ENCODE data around the gene MKX.

The MKX gene

DNA sequence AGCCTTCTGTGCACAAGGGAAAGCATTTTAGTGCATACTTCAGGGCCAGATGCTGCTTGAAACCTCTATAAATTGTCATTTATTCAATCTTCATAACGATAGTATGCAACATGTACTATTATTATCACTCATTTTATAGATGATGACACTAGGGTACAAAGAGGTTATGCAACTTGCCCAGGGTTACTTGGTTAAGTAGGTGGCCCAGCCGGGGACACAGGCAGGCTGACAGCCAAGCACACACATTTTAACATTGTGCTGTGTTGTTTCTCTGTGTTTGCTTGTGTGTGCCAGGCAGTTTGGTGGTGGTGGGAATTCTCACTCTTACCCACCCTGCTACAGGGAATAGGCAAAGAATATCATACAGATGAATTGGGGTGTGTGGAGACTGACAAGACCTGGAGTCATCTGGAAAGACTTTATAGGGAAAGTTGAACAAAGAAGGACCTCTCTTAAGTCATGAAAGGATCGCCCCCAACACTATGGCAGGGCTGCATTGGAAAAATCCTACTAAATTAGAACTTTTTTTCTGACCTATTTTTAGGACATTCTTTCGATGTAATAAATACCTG is 98.9 kb downstream of the MKX start:
- no peak for DNase-seq (ENCODE audit: low read depth, low spot score)

DNA sequence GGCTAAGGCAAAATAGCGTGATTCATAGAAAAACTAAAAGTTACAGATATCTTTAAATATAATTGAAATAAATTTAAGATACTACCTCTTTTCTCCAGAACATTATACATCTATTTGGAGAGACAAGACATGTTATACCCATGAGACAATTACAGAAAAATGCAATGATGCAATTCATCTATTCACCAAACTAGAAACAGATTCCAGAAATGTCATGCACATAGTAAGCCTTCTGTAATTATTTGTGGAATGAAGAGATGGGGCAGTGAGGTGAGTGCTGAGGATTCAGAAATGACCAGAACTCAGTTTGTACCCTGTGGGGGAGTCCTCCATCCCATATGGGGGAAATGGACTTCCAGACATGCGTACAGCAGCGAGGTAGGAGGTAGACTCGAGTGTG is 99.4 kb downstream of the MKX start:
- no peak for DNase-seq (ENCODE audit: low read depth, low spot score)

DNA sequence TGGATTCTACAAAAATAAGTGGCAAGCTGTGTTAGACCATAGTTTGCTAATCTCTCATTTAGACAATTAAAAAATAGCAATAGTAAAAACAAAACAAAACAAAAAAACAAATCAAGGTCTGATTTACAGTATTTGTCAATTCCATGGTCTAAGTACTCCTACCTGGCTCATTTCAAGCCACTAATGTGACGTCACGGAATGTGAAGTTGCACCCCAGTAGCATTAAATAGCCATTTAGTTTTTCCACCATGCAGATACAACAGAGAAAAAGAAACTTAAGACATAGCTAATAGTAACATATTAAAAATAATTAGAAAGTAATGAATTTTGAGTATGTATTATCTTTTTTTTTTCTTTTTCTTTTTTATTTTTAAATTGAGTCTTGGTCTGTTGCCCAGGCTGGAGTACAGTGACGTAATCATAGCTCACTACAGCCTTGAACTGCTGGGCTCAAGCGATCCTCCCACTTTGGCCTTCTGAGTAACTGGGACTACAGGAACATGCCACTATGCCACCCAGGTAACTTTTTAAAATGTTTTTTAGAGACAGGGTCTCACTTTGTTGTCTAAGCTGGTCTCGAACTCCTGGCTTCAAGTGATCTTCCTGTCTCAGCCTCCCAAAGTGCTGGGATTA is 101.2 kb downstream of the MKX start:
- DNase-seq (ENCODE audit: low read depth, low spot score): no peak

DNA sequence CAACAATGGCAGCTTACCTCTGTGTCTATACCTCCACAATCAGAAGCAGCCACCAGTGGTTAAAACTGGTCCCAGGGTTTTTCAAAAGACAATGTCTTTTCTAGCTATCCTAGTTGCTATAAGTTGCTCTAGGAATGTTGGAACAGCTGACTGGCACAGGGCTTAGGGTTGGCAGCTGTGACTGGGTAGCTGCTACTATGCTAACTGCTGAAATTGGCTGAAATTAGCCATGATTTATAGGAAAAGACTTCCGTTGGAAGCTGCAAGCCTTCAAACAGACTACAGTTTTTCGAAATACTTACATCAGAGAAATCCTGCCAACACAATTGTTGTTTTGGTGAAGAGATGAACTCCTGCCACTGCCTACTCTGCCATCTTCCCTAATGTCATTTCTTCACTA is 102.3 kb downstream of the MKX start:
- DNase-seq (ENCODE audit: low read depth, low spot score): no peak

DNA sequence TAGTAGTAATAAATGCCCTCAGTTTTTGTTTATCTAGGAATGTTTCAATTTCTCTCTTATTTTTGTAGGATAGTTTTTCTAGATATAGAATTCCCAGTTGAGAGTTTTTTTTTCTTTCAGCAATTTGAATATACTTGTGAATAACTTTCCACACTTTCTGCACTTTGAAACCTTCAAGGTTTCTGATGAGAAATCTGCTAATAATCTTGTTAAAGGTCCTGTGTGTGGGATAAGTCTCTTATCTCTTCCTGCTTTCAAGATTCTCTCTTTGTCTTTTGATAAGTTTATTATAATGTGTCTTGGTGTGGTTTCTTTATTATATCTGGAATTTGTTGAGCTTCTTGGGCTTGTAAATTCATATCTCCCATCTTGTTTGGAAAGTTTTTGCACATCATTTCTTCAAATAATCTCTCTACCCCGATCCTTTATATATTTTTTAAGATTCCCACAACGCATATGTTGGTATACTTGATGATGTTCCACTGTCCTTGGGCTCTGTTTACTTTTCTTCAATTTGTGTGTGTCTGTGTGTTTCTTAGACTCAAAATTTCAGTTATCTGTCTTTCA is 103.5 kb downstream of the MKX start:
- no peak for DNase-seq (ENCODE audit: low read depth, low spot score)

DNA sequence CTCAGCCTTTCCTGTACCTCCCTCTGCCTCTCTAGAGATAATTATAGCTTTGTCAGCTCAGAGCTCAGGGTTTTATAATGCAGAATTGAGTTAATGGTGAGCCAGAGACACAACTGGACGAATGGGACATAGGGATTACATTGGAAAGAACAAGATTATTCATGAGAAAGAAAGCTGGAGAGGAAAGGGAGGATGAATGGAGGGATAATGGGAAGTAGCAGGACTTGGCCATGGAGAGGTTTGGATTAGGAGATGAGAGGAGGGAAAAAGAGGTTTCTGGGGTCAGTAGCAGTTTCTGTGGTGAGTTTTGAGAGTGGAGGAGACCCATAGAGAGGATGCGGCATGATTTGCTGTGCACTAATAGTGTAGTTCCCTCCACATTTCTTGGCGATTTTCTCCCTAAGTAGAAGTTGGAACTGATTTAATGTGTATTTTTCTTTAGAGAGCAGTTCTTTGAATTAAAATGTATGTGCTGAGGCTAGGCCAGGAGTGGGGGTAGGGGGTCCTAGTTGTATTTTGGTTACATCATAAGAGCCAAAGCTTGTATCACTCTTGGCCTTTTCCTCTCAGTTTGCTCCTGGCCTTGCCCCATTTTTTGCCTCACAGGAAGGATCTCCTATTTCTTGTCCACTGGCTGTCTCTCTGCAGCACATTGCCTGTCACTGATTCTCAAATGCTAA is 107.4 kb downstream of the MKX start:
- no peak for DNase-seq (ENCODE audit: low read depth, low spot score)

DNA sequence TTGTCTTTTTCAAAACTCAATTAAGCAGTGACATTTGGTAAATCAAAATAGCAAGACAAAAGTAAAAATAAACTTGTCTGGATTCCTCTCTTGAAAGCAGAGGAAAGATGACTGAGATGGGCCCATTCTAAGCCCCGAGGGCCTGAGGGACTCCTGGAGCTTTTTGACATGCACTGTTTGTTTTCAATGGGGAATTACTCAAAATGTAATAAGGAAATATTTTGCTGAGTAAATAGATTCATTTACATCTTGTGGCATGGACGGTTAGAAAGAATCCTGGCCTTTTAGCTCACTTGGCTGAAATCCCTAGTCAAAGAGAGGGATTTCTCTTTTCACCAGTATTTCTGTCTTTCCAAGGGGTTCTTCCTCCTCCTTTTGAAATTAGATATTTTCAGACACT is 108.0 kb downstream of the MKX start:
- DNase-seq (ENCODE audit: low read depth, low spot score): no peak

DNA sequence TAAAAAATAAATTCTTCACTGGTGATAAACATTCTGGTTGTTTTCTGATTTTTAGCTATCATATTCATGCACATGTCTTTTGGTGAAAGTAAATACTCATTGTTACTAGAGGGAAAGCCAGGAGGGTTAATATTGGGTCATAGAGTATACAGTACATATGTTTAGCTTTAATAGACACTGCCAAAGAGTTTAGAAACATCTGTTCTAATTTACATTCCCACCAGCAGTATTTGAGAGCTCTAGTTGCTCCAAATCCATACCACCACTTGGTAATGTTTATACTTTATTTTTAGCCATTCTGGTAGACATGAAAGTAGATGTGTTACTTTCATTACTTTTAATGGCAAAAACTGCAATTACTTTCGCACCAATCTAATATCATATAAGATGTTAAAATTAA is 108.8 kb downstream of the MKX start:
- no peak for DNase-seq (ENCODE audit: low read depth, low spot score)

DNA sequence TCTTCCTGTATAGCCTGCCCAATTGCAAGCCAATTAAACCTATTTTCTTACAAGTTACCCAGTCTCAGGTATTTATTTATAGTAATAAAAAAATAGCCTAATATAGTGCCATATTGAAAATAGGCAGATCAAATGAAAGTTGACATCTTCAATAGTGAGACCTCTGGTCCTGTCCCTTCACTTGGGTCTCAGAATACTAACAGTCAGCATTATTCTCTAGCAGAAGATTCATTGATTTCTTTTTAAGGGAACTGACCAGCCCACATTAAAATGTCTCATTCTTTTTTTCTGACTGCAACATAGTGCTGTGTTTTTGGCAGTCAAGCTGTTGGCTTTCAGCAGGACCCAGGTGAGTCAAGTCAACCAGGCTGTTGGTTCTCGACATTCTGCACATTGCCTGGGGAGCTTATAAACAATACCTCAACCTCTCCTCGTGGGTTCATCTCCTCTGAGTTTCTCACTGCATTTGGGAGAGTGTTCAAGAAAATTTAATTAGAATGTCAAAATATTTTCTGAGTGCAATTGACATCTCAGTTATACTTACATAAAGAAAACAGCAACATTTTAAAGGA is 109.8 kb downstream of the MKX start:
- DNase-seq (ENCODE audit: low read depth, low spot score): no peak

DNA sequence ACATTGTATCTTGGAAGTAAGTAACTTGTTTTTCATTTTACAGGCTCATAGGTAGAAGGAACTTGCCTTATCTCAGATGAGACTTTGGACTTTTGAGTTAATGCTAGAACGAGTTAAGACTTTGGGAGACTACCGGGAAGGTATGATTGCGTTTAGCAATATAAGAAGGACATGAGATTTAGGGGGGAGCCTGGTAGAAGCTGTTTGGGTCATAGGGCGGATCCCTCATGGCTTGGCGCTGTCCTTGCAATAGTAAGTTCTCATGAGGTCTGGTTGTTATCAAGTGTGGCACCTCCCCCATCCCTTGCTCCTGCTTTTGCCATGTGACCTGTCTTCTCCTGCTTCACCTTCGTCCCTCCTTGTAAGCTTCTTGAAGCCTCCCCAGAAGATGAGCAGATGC is 110.3 kb downstream of the MKX start:
- DNase-seq (ENCODE audit: low read depth, low spot score): no peak

DNA sequence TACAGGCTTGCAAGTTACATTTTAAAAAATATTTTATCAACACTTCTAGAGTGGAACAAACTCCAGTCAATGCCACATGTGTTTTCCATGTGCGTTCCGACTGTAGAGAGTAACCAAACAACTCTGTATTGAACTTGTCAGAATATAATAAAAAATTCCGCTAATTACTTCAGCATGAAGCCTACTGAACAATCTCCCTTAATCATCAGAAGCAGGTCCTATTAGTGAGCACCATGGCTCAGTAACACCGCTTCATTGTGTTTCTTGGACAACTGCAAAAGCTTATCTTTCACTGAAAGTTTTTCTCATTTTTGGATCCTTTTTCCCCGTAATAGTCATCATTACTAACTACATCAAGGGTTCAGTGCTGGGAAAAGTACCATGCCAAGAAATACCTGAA is 117.0 kb downstream of the MKX start:
- DNase-seq (ENCODE audit: low read depth, low spot score): no peak

DNA sequence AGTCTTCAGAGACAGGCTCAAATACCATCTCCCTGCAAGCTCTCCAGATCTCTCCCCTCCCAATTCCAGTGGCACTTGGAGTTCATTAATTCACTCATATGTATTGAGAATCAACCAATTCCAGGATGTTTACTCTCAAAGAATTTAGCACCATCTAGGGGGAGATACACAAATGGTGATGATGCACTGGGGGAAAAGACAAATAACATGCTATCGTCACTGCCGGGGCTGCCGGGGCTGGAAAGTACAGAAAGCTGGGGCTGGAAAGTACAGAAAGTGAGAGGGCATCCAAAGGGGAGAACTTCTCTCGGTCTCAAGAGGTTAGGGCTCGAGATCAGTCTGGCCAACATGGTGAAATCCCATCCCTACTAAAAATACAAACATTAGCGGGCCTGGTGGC is 118.7 kb downstream of the MKX start:
- no peak for DNase-seq (ENCODE audit: low read depth, low spot score)

DNA sequence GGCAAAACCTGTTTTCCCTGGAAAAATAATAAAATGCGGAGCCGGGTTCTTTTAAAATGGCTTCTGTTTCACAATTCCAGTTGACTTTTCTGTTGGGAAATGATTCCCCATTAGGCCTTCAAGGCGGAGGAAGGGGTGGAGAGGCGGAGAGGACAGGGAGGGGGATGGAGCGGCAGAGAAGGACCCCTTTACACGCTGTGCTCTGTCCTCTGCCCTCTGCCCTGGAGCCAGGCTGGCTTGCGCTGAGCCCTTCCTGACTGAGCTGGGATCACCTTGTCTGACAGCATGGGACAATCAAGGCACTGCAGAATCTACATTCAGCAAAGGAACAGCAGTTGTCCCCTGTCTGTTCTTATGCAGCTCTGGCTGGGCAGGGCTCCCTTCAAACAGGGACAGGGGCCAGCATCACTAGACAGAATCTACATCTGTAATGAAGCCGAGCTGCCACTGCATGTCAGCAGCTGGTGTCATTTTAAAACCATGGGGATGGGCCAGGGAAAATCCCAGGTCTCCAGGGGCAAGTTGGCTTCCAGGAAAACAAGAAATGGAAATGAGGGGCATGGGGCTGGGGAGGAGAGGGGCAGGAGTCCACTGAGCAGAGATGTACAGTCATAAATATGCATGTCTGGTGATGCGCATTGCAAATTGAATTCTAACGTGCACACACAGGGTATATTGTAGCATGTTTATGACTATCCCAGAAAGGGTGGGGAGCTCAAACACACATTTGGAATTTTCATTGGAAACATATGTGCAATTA is 120.0 kb downstream of the MKX start:
- no peak for DNase-seq (ENCODE audit: low read depth, low spot score)

DNA sequence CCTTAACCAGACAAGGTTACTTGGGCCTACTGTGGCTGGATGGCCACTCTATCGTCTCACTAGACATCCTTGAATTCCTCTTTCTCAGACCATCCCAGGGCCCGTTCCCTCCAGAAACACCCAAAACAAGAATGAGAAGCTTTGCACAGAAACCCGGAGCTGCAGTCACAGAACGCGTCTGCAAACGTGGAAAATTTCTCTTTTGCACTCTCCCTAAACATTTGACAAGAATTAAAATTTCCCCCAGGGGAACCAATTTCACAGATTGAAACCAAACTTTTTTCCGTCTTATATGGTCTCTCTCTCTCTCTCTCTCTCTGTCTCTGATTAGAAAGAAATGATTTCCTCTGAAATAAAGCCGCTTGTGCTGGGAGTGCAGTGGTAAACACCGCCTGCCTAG is 120.7 kb downstream of the MKX start:
- DNase-seq (ENCODE audit: low read depth, low spot score): no peak
